22Rv1 (cell line): ENCODE data around the gene SMAD4.

Experiments used
- ZFX ChIP-seq: fragments of 450-650 bp; IDR thresholded peaks from 2 replicates; pipeline ENCODE4 v1.6.1; 2017; ENCODE audit warnings: antibody characterized with exemption, borderline replicate concordance
- TF ChIP-seq, protein P1 (sequence below): fragments of 450-650 bp; IDR thresholded peaks from 2 replicates; pipeline ENCODE4 v1.5.1; 2017; ENCODE audit warnings: mild to moderate bottlenecking

DNA sequence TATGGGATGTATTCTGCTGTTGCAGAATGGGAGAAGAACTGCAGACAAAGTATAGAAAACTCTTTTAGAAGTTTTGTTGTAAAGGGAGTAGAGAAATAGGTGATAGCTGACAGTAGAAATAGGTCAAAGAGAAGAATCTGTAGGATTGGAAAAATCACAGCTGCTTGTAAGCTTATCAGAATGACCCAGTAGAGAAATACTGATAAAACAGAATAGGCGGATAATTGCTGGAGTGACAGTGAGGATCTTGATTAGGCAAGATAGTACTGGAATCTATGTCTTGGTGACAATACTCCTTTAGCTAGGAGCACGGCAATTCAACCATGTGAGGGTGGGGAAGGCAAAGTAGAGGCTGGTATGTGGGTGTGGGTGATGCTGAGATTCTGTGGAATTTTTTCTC is 4.5 kb upstream of the SMAD4 start:
- TF ChIP-seq, protein P1, sequence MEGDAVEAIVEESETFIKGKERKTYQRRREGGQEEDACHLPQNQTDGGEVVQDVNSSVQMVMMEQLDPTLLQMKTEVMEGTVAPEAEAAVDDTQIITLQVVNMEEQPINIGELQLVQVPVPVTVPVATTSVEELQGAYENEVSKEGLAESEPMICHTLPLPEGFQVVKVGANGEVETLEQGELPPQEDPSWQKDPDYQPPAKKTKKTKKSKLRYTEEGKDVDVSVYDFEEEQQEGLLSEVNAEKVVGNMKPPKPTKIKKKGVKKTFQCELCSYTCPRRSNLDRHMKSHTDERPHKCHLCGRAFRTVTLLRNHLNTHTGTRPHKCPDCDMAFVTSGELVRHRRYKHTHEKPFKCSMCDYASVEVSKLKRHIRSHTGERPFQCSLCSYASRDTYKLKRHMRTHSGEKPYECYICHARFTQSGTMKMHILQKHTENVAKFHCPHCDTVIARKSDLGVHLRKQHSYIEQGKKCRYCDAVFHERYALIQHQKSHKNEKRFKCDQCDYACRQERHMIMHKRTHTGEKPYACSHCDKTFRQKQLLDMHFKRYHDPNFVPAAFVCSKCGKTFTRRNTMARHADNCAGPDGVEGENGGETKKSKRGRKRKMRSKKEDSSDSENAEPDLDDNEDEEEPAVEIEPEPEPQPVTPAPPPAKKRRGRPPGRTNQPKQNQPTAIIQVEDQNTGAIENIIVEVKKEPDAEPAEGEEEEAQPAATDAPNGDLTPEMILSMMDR = no peak
- no peak for TF ChIP-seq ZFX
